ENCODE data around the gene ARHGDIA.
A peak's percentile ranks its signal among the peaks of the same experiment; 100 is the strongest.

DNA sequence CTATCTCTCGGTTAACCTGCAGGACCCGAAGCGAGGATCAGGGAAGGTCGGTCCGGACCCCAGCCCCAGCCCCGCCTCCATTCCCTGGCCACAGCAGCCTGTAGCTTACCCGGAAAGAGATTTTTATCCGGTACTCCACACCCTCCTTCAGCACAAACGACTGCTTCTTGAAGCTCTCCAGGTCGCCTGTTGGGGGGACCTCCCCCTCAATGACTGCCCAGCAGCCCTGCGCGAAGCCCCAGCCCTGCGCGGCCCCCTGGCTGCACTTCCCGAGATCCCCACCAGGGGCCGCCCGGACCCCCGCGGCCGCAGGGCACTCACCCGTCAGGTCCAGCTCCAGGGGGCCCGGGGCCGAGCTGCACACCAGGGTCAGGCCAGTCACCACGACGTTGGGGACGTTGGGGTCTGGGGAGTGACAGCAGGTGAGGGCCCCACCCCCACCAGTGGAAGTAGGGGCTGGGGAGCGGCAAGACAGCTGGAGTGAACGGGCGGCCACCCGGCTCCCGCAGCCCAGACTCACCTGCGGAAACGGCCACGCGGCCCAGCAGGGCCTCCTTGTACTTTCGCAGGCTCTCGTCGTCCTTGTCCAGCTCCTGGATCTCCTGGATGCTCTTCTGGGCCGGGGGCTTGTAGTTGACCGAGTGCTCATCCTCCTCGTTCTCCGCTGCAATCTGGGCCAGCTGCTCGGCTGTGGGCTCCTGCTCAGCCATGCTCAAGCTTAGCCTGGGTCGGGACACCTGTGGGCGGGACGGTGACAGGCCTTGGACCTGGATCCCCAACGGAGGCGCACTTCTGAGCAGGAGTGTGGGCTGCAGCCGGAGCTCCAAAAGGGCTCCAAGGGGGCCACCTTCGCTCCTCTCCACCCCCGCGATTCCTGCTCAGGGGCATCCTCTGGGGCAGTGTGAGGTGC, 1.7 kb downstream of the ARHGDIA start:
- TF ChIP-seq TAF1 (IDR thresholded peaks at IDR 0.05; ENCODE audit: borderline replicate concordance, low read depth, low read length) = no peak
- TF ChIP-seq POLR2A (IDR thresholded peaks at IDR 0.05; ENCODE audit: low read depth, low read length) = peak; percentile 51; the same call in 1 of the 2 replicates
- peak; percentile 34; the same call in 1 of the 2 replicates for TF ChIP-seq POLR2AphosphoS5 (IDR thresholded peaks at IDR 0.05; ENCODE audit: low read depth, low read length)
